ENCODE data around the gene LANCL2. TPM values are rescaled to one million over a fixed set of nuclear protein-coding genes. Genes with fewer than 3 reads are reported as not detected.
A peak's percentile ranks its signal among the peaks of the same experiment; 100 is the strongest.
"Not testable (repeated sequence)": the region's sequence is repeated elsewhere in the genome, so short reads cannot be mapped to it uniquely, and the experiment has no call there.

The LANCL2 gene
- total RNA-seq, 4 donors from 2014 or later: 6.4 to 27.0 (median 15.6) TPM

- no peaks in the 10 kb centered on the region for H3K9me3 ChIP-seq
- WGBS, 2 donors (ENCODE audit: low coverage in 1 of 2): 82 to 93% methylated on average over 2 of the region's 2 CpGs
- intact Hi-C loops (cut with DNase I; ENCODE audit: low total_unique reads) (no loop called here), in situ Hi-C loops (cut with MboI; ENCODE audit: low pct_ligation_motif_present in 1 of 4, low pct_unique_long_range_greater_than_20kb in 1 of 4, low sequenced_read_pairs in 3 of 4) (loop anchor here in 1 of 4 donors (25.0 kb wide), 1 partner anchor 117 kb away; no protein-coding TSS in a partner anchor)
- no peak for DNase-seq
- H3K36me3 ChIP-seq: peaks cover 0 to 9% (median under 1%) of the 10 kb centered on the region in 4 donors
- no peaks in the 10 kb centered on the region for H3K4me1 ChIP-seq
- TF ChIP-seq EP300 (IDR thresholded peaks at IDR 0.05; ENCODE audit: low read depth) (no peak), CTCF (IDR thresholded peaks at IDR 0.05) (no peak), POLR2AphosphoS5 (IDR thresholded peaks at IDR 0.05) (no peak), POLR2A (IDR thresholded peaks at IDR 0.05) (no peak)
- no peaks in the 10 kb centered on the region for H3K27me3 ChIP-seq
- peak overlapping the region in 1 of 4 donors; percentile 3 for H3K27ac ChIP-seq
- H3K4me3 ChIP-seq: no peak overlapping the region
Observed at GRCh38 chr7:55470261-55470660, 105.1 kb downstream of the LANCL2 start.

GRCh38 chr7:55471594-55471993 lies 106.5 kb downstream of the LANCL2 start:
- WGBS, 2 donors (ENCODE audit: low coverage in 1 of 2): 92% methylated on average over 2 of the region's 9 CpGs; no CpG with 5 or more reads in 1 of the 2 donors
- H3K27ac ChIP-seq; intact Hi-C loops (cut with DNase I; ENCODE audit: low total_unique reads); H3K36me3 ChIP-seq; H3K4me3 ChIP-seq; H3K9me3 ChIP-seq; H3K27me3 ChIP-seq; H3K4me1 ChIP-seq; DNase-seq: not testable (repeated sequence)
- in situ Hi-C loops (cut with MboI; ENCODE audit: low pct_ligation_motif_present in 1 of 4, low pct_unique_long_range_greater_than_20kb in 1 of 4, low sequenced_read_pairs in 3 of 4): loop anchor here in 1 of 4 donors (25.0 kb wide), 1 partner anchor 116 kb away; no protein-coding TSS in a partner anchor

DNA sequence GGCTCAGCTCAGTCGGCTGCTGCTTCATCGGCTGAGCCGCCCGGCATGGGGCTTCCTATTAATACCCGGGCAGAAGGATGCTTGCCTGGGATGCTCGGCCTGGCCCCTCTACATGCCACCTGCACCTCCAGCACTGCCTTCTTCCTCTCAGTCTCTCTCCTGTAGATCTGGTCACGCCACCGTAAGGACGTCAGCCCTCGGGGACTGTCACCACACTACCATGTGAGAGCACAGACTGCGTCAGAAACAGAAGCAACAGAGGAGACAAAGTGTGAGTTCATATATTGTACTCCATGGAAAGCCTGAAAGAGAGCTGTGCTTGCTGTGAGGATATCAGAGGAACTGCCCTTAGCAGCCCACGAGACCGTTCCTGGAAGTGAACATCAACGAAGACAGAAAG lies 107.3 kb downstream of the LANCL2 start:
- H3K27me3 ChIP-seq; H3K4me1 ChIP-seq; H3K27ac ChIP-seq; intact Hi-C loops (cut with DNase I; ENCODE audit: low total_unique reads); H3K36me3 ChIP-seq; H3K4me3 ChIP-seq; DNase-seq; H3K9me3 ChIP-seq: not testable (repeated sequence)
- in situ Hi-C loops (cut with MboI; ENCODE audit: low pct_ligation_motif_present in 1 of 4, low pct_unique_long_range_greater_than_20kb in 1 of 4, low sequenced_read_pairs in 3 of 4): loop anchor here in 1 of 4 donors (25.0 kb wide), 1 partner anchor 115 kb away; no protein-coding TSS in a partner anchor
- WGBS, 2 donors (ENCODE audit: low coverage in 1 of 2): no CpG with 5 or more reads among the region's 14 CpGs

GRCh38 chr7:55472928-55473725 lies 108.0 kb downstream of the LANCL2 start:
- intact Hi-C loops (cut with DNase I; ENCODE audit: low total_unique reads) (no loop called here), in situ Hi-C loops (cut with MboI; ENCODE audit: low pct_ligation_motif_present in 1 of 4, low pct_unique_long_range_greater_than_20kb in 1 of 4, low sequenced_read_pairs in 3 of 4) (loop anchor here in 1 of 4 donors (25.0 kb wide), 1 partner anchor 114 kb away; no protein-coding TSS in a partner anchor)
- no peaks in the 10 kb centered on the region for H3K36me3 ChIP-seq

DNA sequence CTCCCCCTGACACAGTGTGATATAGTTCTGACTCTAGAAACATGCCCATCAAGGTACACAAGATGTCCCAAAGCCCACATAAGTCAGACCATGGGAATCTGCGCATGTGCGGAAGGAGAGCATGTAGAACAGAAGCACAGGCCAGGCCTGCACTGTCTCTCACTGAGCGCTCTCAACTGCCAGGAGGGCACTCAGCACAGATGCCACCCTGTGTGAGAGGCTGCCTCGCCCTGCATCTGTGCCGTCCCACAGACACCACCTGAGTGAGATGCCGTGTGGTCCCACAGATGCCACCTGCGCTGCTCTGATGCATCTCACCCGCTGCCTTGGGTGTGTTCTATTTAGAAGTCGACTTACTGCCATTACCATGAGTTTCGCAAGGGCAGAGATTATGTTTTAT lies 108.8 kb downstream of the LANCL2 start:
- intact Hi-C loops (cut with DNase I; ENCODE audit: low total_unique reads): no loop called here
- in situ Hi-C loops (cut with MboI; ENCODE audit: low pct_ligation_motif_present in 1 of 4, low pct_unique_long_range_greater_than_20kb in 1 of 4, low sequenced_read_pairs in 3 of 4): loop anchor here in 1 of 4 donors (25.0 kb wide), 1 partner anchor 113 kb away; no protein-coding TSS in a partner anchor

More at GRCh38 chr7:55472928-55473725, 108.0 kb downstream of the LANCL2 start:
- no peak for DNase-seq
- no peak for TF ChIP-seq POLR2A (IDR thresholded peaks at IDR 0.05)
- Histone ChIP-seq H3K27ac (no peak overlapping the region), H3K27me3 (no peaks in the 10 kb centered on the region), H3K4me3 (no peak overlapping the region), H3K9me3 (no peaks in the 10 kb centered on the region), H3K4me1 (no peaks in the 10 kb centered on the region)
- WGBS, 2 donors (ENCODE audit: low coverage in 1 of 2): 81 to 89% methylated on average over 5 to 23 of the region's 25 CpGs

More for the DNA sequence above, 108.8 kb downstream of the LANCL2 start:
- H3K4me1 ChIP-seq: no peaks in the 10 kb centered on the region
- no peaks in the 10 kb centered on the region for H3K9me3 ChIP-seq
- H3K27ac ChIP-seq: no peak overlapping the region
- no peak for DNase-seq
- no peaks in the 10 kb centered on the region for H3K36me3 ChIP-seq
- no peaks in the 10 kb centered on the region for H3K27me3 ChIP-seq
- no peak overlapping the region for H3K4me3 ChIP-seq
- TF ChIP-seq EP300 (IDR thresholded peaks at IDR 0.05; ENCODE audit: low read depth): no peak
- TF ChIP-seq POLR2AphosphoS5 (IDR thresholded peaks at IDR 0.05): no peak
- no peak for TF ChIP-seq POLR2A (IDR thresholded peaks at IDR 0.05)
- no peak for TF ChIP-seq CTCF (IDR thresholded peaks at IDR 0.05)
- 94 to 97% methylated on average over 2 to 10 of the region's 10 CpGs for WGBS, 2 donors (ENCODE audit: low coverage in 1 of 2)

Data from transverse colon (tissue), 4 donors.